Measurements from ENCODE around the gene AP1S3.

DNA sequence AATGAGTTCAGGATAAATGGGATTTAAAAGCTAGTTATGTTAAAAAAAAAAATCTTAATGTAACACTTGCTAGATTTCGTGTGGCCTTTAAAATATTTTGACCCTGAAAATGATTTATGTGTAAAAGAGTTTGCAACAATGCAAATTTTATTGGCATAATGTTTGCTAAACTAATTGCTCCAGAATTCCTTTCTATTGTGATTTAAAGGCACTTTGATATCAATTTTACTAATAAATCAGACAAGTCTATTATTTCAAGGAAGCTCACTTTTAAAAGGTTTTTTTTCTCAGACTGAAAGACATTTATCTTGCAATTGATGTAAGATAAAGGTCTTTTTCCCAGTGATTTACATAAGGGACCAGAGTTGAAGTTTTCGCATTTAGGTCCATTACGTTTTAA, 17.5 kb downstream of the AP1S3 start:
- TF ChIP-seq JUND (IDR thresholded peaks at IDR 0.05) (no peak), YY1 (IDR thresholded peaks at IDR 0.05; ENCODE audit: extremely low read depth, insufficient replicate concordance, low read depth, low read length) (no peak), RAD21 (IDR thresholded peaks at IDR 0.05; ENCODE audit: low read depth) (no peak), ZNF274 (IDR thresholded peaks at IDR 0.05; ENCODE audit: low read depth, low read length) (no peak), POLR2A (IDR thresholded peaks at IDR 0.05; ENCODE audit: borderline replicate concordance, extremely low read depth, insufficient read depth, insufficient read length) (no peak), TCF7L2 (IDR thresholded peaks at IDR 0.05; ENCODE audit: borderline replicate concordance, extremely low read depth, insufficient read depth, insufficient read length) (no peak), POLR2AphosphoS5 (IDR thresholded peaks at IDR 0.05; ENCODE audit: low read depth, low read length) (no peak), EZH2 (IDR thresholded peaks at IDR 0.05) (no peak), EZH2phosphoT487 (IDR thresholded peaks at IDR 0.05; ENCODE audit: borderline replicate concordance) (no peak), REST (IDR thresholded peaks at IDR 0.05; ENCODE audit: low read depth) (no peak), CEBPB (IDR thresholded peaks at IDR 0.05; ENCODE audit: low read depth) (no peak)
- TF ChIP-seq, protein P1, sequence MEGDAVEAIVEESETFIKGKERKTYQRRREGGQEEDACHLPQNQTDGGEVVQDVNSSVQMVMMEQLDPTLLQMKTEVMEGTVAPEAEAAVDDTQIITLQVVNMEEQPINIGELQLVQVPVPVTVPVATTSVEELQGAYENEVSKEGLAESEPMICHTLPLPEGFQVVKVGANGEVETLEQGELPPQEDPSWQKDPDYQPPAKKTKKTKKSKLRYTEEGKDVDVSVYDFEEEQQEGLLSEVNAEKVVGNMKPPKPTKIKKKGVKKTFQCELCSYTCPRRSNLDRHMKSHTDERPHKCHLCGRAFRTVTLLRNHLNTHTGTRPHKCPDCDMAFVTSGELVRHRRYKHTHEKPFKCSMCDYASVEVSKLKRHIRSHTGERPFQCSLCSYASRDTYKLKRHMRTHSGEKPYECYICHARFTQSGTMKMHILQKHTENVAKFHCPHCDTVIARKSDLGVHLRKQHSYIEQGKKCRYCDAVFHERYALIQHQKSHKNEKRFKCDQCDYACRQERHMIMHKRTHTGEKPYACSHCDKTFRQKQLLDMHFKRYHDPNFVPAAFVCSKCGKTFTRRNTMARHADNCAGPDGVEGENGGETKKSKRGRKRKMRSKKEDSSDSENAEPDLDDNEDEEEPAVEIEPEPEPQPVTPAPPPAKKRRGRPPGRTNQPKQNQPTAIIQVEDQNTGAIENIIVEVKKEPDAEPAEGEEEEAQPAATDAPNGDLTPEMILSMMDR (IDR thresholded peaks at IDR 0.05 in 2 of 3, conservative IDR thresholded peaks at IDR 0.05 in 1 of 3; ENCODE audit: borderline replicate concordance in 1 of 3, insufficient read depth in 1 of 3, low read depth in 2 of 3, low read length in 2 of 3) = no peak
- TF ChIP-seq, protein P2, sequence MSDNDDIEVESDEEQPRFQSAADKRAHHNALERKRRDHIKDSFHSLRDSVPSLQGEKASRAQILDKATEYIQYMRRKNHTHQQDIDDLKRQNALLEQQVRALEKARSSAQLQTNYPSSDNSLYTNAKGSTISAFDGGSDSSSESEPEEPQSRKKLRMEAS (IDR thresholded peaks at IDR 0.05) = no peak
